ENCODE results near the gene HMGCL.
A peak's percentile ranks its signal among the peaks of the same experiment; 100 is the strongest.
"Not testable (repeated sequence)": the region's sequence is repeated elsewhere in the genome, so short reads cannot be mapped to it uniquely, and the experiment has no call there.

The HMGCL gene

DNA sequence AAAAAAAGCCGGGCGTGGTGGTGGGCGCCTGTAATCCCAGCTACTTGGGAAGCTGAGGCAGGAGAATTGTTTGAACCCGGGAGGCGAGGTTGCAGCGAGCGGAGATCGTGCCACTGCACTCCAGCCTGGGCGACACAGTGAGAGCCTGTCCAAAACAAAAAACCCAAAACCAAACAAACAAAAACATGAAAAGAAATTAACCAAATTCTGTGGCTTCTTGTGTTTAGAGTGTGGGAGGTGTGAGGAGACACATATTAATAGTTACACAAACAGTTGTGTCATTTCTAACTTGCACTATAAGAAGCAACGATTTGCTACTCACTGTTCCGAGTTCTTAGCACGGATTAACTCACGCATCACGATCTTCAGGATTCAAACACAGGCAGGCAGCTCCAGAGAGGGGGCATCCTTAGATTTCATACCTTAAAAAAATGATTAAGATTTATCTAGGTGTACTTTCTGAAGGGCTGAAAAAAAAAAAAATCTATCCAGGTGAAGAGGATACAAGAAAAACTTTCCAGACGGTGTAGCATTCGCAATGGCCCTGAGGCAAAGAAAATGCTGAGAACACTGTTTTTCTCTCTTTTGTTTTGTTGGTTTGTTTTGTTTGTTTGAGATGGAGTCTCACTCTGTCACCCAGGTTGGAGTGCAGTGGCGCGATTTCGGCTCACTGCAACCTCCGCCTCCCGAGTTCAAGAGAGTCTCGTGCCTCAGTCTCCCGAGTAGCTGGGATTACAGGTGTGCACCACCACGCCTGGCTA lies 713 bp upstream of the HMGCL start:
- peak in 1 of 2 experiments; percentile 2 for DNase-seq

DNA sequence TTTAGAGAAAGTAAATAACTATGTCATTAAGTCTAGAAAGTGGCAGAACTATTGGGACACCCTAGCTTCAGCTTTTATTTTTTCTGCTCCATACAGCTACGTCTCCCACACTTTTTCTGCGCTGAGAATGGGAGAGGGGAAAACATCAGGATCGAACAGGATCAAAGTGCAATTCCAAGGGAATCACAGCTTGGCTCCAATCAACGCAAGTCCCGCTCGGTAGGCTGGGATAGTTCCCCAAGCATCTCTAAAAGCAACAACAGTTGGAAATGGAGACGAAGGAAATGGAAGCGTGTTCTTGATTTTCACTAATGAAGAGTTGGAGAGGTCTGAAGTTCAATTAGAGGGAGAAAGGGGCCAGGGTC lies 536 bp downstream of the HMGCL start:
- no peak for DNase-seq

DNA sequence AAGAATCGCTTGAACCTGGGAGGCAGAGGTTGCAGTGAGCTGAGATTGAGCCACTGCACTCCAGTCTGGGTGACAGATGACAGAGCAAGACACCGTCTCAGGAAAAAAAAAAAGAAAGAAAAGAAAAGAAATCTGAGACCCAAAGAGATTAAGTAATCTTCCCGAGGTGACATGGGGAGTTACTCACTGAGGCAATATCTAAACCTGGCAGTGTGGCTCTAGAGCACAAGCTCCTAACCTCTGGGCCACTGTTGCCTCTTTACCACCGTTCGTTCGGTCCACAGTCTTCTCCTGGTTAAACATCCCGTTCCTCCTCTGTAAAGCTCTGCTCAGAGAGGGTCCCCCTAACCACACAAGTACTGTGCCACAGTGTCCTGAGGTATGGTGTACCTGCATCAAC lies 1.5 kb downstream of the HMGCL start:
- DNase-seq = no peak

DNA sequence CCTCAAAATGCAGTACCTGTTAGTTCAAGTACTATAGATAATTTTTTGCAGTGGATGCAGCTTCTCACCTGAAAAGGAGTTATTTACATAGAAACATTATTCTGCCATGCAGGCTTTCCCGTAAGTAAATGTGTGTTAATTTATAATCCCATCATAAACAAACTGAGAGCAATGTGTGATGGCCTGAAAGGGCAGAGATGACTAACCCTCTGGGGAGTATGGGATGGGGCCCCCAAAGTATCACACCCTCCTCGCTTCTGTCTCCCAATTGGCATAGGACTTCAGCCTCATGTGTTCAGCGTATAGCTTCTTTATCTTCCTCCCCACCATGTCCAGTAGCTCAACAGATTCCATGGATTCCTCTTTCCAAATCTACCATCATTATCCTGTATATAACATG lies 7.6 kb downstream of the HMGCL start:
- no peak for DNase-seq

DNA sequence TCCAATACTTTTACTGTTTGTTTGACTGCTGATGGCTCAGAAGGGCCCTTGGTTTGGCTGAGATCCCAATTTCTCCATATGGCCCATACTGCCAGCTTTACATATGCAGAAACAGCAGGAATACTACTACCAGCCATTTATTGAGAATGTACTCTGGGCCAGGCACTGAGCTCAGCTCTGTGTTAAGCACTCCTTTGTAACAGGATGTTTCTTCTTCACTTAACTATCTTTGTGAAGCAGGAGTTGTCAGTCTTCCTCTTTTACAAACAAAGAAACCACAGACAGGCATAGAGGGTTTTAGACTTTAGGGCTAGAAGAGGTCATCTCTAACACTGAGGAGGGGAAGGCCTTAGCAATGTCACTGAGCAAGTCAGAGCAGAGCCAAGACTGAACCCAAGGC lies 8.3 kb downstream of the HMGCL start:
- peak in 1 of 2 experiments; percentile 16 for DNase-seq

DNA sequence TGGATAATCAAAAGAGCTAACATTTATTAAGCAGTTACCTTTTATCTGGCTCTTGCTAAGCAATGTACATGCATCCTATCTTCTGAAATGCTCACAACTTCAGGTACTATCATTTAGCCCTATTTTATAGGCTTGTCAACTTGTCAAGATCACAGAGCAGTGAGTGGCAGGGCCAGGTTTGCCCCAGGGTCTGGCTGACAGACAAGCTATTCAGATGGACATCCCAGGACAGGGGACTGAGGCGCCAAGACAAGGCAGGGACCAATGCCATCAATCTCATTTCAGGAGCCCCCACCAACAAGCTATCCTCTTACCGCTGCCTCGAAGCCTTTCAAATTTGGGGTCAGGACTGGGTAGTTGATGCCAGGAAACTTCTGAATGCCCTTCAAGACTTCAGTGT lies 8.9 kb downstream of the HMGCL start:
- no peak for DNase-seq

DNA sequence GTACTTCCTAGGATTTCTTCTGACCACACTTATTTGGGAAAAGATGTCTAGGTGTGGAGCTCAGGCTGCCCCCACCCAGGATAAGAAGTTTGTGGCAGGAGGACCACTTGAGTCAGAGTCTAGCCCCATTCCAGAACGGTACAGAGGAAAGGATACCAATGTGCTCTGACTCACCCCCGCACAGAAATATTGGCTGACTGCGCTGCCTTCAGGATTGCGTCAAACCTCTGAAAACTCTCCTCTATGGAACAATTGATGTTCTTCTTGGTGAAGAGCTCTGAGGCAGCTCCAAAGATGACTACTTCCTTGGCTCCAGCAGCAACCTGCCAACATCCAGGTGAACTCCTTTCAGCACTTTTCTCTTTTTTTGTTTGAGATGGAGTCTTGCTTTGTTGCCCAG lies 11.2 kb downstream of the HMGCL start:
- no peak for DNase-seq

DNA sequence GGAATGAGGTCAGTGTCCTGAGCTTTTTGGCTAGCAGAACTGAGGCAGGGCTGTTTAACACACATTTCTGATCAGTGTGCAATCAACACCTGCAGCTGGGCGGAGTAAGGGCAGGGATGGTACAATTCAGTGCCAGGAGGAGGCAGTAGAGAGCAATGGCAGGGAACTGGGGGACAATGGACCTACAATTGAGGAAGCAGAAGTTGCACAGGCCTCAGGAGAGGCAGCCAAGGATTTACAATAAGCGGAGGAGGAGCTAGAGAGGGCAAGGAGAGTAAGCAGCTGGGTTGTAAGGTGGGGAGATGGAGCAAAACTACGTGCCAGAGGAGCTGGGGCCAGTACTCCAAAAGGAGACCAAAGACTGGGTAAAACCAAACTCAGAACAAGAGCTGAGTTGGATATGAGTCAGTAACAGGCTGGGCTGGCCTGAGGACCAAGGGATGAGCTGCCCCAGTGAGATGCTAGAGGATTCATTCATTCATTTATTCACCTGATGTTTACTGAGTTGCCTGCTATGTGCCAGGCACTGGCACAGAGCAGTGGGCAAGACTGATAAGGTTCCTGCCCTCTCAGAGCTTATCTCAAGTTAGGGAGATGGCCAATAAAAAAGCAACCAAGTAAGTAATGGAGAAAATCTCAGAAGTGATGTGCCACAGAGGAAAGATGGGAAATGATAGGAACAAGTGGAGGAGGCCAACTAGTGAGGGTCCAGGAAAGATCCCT lies 14.2 kb downstream of the HMGCL start:
- DNase-seq = no peak

DNA sequence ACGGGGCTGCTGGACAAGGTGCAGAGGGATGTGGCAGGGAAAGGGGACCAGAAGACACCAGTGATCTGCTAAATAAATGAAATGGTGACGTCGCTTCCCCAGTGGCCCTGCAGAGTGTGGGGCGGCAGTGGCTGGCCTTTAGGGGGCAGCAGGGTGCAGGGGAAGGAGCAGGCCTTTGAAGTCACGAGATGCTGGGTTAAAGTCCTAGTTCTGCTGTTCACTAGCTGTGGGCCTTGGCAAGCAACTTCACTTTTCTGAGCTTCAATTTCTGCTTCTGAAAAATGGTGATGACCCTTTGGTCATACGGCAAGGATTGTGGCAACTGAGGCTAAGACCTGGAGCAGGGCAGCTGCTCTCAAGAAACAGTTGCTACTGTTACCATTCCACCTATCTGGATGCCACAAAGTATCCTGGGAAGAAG lies 15.5 kb downstream of the HMGCL start:
- peak in 1 of 2 experiments; percentile 53 for DNase-seq

DNA sequence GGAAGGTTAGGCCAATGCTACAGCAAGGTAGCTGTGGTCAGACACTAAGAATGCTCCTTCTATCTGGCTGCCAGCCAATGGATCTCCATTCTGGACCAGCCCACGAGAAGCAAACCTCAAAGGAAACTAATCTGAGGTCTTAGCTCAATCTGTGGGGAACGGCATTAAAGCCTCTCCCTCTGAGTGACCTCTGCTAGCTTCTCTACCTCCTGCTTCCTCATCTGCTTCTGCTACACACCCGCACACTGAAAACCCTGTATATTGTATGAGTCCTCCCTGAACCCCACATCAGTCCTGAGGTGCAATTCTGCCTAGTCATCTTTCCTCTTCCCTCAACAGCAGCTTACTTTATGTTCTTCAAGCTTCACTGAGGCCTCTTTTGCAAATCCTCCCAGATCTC lies 17.8 kb downstream of the HMGCL start:
- DNase-seq = no peak

DNA sequence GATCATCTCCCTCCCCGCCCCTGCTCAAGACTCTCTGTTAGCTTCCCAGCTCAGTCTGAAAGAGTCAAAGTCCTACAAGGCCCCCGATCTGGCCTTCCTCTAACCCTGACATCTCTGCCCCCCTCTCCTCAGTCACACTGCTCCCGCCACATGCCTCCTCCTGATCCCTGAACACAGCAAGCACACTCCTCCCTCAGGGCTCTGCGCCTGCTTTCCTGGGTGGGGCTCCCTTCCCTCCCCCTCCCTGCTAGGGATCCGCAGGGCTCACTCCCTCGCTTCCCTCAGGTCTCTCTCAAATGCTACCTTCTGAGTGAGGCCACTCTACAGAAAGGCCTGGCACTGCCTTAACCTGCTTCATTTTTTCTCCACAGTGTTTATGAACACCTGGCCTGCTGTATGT lies 18.9 kb downstream of the HMGCL start:
- no peak for DNase-seq

DNA sequence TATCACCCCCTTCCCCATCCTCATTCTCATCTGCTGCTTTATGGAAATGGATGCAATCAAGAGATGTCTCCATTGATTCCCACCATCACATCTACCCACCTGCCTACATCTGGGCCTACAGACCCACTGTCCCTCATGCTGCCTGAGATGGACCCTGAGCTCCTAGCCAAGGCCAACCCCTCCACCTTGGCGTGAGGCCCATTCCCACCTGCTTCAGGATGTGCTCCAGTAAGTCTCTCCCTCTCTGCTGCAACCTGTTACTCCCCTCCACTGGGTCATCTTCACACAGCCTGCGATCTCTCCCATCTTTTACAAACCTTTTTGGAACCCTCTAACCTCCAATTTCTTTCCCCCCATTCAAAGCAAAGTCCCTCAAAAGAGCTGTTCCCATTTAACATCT lies 20.2 kb downstream of the HMGCL start:
- DNase-seq = no peak

DNA sequence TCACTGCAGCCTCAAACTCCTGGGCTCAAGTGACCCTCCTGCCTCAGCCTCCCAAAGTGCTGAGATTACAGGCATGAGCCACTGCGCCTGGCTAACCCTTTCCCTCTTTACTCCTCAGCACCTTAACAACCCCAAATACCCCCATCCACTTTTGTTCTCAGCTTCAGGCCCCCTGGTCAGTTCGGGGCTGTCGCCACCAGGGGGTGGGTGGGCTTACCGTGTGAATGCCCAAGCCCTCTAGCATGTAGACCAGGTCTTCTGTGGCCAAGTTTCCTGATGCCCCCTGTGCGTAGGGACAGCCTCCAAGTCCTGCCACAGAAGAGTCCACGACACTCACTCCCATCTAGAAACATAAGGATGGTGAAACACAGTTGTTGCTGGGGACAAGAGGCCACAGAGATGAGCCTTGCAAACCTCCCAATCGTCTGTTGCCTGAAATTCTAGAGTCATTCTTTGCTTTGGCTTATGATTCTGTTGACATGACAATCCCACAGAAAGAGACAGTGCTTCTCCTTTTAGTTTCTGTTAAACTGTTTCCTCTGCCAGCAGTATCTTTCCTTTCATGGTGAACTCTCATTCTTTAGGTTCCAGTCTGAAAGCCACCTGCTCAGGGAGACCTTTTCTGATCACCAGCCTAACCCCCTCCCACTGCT lies 20.9 kb downstream of the HMGCL start:
- no peak for DNase-seq

DNA sequence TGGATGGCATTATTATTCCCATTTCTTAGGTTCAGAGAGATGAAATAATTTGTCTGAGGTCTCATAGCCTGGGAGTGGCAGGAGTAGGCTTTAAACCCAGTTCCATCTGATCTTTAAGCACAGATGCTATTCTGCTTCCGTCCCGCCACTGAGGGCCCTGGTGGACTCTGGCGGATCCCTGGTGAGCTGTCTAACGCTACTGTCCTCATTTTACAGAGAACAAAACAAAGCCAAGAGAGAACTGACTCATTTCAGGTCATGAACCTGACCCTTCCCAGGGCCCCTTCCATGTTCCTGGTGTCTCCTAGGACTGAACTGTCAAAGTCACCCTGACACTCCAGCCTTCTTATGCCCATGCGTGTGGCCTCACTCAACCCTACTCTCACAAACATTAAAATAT lies 21.6 kb downstream of the HMGCL start:
- no peak for DNase-seq

DNA sequence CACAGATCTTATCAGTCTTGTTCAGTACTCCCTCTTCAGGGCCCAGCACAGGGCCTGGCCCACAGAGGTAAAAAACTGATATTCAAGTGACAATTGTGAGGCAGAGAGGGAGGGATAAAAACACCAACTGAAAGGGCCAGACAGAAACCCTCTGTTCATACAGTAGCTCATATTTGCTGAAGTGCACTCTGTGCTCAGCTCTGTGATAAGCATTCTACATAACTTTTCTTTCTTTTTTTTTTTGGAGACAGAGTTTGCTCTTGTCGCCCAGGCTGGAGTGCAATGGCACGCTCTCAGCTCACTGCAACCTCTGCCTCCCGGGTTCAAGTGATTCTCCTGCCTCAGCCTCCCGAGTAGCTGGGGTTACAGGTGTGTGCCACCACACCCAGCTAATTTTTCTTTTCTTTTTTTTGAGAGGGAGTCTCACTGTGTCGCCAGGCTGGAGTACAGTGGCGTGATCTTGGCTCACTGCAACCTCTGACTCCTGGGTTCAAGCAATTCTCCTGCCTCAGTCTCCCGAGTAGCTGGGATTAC lies 22.4 kb downstream of the HMGCL start:
- DNase-seq = not testable (repeated sequence)

DNA sequence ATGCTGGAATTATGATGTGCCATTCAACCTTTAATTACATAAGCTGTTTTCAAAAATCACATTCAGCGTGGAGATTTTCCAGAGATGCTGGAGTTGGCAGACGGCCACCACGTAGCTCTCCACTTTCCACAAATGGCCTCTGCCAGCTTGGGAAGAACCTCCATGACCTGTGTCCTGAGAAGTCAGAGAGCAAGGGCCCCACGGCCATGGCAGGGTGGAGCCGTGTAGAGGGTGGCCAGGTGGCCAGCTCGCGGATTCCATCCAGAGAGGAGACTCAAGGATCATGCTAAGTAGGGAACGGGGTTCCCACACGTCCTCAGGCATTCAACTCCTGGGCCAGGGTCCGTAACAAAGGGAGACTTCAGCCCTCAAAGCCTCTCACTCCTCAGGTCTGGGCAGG lies 23.4 kb downstream of the HMGCL start:
- DNase-seq = no peak

DNA sequence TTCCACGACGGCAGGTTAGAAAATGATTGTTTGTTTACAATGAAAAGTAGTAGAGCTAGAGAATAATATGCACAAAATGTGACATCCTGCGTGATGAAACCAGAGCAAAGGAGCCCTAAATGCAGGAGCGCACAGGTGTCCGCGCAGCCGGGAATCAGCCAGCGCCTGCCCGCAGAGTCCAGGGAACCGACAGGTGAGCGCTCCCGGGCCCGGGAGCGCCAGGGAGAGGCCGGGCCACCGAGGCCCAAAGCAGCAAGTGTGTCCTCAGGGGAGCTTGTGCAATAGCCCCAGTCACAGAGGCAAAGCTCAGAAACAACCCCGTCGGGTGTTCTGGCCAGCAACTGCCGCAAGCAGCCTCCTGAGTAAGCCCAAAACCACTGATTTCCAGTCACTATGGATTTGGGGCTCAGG lies 23.9 kb downstream of the HMGCL start:
- DNase-seq = no peak

DNA sequence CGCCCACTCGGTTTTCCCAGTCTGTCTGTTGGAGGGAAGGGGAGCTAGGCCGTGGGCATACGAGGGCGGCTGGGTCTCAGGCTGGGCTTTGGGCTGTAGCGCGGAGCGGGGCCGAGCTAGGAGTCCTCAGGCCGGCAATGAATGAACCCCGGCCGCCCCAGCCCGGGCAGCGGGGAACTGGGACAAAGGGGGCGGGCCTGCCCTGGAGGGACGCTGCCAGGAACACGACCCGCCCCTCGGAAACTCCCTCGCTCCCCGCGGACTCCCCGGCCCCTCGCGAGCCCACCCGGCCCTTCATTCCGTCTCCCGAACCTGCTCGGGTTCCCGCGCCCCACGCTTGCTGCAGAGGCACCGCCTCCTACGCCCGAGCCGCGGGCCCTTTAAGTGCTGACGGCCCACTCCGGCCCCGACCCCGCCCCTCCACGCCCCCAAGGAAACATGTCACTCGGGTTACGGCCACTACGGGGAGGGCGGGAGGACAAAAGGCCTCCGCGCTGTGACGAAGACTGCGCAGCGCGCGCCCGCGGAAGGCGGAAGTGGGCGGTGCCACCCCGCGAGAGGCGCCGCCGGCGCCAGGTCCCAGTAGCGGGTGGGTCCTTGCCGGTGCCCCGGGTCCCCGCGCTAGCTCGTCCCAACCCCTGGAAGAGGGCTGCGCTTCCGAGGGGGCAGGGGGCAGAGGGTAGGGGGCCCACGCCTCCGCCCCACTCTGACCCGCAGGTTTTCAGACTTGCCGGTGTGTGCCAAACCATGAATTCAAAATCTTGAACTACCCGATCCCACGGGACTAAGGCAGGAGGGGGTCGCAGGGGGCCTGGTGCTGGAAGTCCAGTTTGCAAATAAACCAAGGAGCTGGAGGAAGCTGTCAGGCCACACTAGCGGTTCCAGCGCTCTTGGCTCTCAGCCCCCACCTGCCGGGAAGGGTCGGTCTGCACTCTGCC lies 24.6 kb downstream of the HMGCL start, which contains the start of gene GALE:
TSS of gene GALE (minus strand) at position 355 of the 938 bp plus-strand sequence. CDS start 1,747 bp downstream, outside the sequence.
- peak; percentile 85 to 88 for DNase-seq

DNA sequence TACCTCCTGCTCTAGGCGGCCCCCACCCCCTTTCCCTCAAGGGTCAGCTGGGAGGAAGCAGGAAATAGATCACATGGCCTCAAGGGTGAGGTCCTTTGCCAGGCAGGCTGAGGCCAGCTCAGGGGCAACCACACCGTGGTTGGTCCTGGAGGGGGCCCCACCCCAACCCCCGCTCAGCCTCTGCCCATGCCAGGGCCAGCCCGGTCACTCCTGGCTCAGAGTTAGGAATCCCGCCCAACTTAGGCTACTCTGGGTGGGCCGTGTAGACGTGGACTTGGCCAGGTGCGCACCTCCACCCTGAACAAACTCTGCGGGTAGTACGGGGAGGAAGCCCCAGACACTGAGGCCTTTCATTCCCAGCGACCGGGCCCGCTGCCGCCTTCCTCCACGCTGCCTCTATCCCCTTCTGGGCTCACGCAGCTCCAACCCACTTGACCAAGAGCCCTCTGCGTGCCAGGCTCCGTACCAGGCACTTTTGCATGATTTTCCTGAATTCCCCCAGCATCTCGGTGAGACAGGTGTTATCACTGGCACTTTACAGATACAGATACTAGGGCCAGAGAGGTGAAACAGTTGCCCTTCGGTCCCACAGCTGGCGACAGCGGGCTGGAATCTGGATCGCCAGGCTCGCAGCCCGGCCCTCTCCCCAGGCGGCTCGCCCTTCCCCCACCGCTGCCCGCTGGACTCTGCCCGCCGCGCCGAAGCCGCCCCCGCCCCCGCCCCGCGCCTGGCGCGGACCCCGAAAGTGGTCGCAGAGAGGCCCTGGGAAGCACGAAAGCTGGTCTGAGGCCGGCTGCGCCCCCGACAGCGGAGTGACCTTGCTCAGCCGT lies 25.4 kb downstream of the HMGCL start:
- DNase-seq = no peak

DNA sequence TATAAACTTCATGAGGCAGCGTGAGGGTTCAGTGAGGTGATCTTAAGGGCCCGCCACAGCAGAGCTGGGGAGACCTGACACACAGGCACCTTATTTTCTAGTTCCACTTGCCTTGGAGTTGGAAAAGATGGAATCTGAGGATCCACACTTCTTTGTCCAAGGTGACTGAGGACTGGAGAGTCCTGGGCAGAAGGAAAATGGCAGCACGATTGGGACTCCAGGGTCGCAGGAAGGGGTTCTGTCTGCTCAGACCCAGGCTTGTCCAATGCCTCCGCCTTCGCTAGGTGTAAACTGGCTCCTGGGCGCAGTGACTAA lies 26.0 kb downstream of the HMGCL start:
- no peak for DNase-seq

DNA sequence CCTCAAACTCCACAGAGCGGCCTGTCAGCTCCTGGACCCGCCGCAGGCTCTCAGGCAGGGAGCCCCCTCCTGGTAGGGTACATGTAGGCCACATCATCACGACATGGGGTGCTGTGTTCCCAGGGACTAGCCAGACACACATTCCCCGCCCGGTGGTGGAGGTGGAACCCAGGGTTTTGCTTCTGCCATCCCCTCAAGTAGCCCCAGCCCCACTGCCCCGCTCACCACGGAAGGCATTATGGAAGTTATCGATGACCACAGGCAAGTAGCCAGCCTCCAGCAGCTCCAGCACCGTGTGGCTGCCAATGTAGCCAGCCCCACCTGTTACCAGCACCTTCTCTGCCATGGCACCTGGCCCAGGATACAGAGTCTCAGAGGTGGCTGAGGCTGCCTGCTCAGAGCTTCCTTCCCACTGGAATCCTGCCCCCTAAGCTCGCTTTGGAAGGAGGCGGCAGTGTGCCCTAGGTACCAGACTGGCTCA lies 26.5 kb downstream of the HMGCL start:
- no peak for DNase-seq

All from NCI-H524 (cell line).